Urothelium cell line (cell line): ENCODE results near the gene WDR11.
"Not testable (repeated sequence)": the region's sequence is repeated elsewhere in the genome, so short reads cannot be mapped to it uniquely, and the experiment has no call there.

Experiments used
- DNase-seq: peaks from one replicate; pipeline ENCODE4 v3.0.0; 2011; ENCODE audit warnings: low spot score, mixed read lengths
- FAIRE-seq: peaks from 2 replicates; lab custom pipeline; 2011; peaks lifted over from hg19 to GRCh38; lab: Jason Lieb, UNC

Gene WDR11

GRCh38 chr10:120838941-120839340, 12.2 kb upstream of the WDR11 start:
- DNase-seq = no peak
- no peak for FAIRE-seq

DNA sequence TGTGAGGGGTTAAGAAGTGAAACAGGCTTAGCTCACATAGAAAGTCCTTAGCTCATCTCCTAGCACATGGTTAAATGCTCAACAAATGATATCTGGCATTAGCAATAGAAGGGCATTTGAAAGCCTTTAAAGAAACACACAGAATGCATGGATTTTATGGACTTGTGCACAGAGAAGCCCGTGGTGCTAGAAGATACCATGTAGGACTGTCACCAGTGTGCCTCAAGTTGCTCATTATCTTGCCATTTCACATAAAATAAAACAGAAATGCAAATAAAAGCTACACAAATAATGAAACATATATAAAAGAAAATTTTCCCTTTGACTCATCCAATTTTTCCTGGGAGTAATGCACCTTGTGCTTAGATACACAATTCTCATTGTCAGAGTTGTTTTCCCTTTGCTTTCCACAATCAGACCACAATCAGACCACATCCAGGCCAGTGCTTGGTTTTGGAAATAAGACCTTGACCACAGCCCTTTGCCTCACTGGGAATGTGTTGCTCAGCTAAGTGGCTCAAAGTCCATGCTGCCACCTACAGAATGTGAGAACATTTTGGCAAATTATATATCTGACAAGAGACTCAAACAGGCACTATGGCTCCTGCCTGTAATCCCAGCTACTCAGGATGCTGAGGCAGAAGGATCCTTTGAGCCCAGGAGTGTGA, 9.5 kb upstream of the WDR11 start:
- FAIRE-seq (peak; percentile 32), DNase-seq (peak; percentile 60)

GRCh38 chr10:120854388-120854787, 3.2 kb downstream of the WDR11 start:
- no peak for FAIRE-seq

DNA sequence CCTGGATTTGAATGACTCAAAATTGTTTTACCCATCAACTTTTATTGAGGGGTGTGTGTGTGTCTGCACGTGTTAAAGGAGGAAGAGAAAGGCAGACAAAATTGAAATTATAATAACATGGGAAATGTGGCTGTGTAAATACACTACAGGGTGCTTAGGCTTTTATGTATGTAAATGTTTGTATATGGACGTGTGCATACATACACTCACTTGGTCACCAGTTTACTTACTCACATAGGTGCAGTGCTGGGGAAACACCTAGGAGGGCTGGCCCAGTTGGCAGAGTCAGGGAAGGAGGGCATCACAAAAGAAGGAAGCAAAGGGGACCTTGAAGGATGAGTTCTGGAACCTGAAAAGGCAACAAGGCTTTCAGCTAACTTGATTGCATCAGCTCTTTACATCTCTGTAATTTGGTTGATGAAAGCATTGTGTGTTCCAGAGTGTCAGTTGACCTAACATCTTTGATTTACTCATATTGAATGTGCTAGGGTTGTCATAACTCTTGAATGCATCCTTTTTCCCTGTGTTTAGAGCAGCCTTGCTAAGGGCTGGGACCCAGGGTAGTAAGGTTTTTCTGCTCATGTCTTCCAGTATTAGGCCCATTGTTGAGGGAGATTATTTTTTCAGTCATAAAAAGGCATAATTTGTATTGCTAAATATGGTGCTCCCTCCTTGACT, 10.2 kb downstream of the WDR11 start:
- DNase-seq (no peak), FAIRE-seq (no peak)

More at GRCh38 chr10:120854388-120854787, 3.2 kb downstream of the WDR11 start:
- no peak for DNase-seq

DNA sequence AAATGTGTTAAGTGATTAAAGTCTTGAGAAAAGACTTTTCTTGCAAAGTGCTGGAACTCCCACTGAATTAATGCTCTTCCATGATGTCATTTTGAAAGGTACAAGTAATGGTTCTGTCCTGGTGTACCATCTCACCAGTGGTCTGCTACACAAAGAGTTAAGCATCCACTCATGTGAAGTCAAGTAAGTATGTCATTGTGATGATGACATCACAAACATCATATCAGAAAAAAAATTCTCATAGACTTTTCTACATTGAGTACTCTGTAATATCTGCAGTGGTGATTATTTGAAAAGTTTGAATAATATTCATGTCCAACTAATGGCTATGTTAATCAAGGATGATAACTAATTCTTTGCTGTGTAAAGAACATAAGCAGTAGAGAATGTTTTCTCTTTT, 22.6 kb downstream of the WDR11 start:
- DNase-seq = no peak
- FAIRE-seq = no peak

DNA sequence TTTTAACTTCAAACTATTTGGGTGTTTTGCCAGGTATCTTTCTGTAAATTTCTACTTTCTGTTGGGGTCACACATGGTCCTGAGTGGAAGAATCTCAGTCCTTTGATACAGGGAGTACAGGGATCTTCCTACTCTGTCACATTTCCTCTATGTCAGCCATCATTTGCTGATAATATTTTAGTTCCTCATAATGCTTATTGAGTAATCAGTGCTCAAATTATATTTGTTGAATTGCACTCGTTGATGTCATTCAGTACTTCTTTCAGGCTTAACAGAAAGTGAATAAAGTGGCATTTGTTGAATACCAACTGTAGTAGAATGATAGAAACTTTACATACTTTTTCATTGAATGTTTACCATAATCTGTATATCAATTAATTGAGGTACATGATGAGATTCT, 31.9 kb downstream of the WDR11 start:
- FAIRE-seq = no peak
- DNase-seq = no peak

DNA sequence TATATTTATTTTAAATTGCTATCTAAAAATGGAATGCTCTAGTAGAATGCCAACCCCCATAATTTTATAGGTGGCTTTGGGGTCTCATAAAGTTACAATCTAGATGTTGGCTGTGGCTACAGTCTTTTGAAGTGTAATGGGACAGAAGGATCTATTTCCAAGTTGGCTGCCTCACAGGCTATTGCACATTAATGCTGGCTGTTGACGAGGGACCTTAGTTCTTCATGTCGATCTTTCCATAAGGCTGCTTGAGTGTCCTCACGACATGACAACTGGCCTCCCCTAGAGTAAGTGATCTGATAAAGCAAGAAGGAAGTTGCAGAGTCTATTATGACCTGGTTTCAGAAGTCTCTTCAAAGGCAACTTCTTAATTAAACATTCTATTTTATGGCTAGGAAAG, 36.3 kb downstream of the WDR11 start:
- DNase-seq (no peak), FAIRE-seq (no peak)

- no peak for DNase-seq
- no peak for FAIRE-seq
Measured at GRCh38 chr10:120891365-120891764, 40.2 kb downstream of the WDR11 start.

DNA sequence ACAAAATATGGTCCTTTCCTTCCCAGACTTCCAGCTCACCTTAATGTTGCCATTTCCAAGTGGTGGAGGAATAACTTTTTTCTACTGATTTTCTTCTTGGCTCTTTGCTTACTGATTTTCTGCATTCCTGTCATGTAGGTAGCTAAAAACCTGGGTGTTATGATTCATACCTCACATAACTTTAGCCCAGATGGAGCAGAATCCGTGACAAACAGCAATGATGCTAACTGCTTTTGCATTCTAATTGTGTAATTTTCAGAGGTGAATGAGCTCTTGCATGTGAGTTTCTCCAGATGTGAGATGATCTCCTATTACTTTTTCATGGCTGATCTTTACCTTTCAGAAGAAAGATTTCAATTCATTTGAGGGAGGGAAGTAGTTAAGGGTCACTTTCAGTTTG, 43.4 kb downstream of the WDR11 start:
- DNase-seq (no peak), FAIRE-seq (no peak)

DNA sequence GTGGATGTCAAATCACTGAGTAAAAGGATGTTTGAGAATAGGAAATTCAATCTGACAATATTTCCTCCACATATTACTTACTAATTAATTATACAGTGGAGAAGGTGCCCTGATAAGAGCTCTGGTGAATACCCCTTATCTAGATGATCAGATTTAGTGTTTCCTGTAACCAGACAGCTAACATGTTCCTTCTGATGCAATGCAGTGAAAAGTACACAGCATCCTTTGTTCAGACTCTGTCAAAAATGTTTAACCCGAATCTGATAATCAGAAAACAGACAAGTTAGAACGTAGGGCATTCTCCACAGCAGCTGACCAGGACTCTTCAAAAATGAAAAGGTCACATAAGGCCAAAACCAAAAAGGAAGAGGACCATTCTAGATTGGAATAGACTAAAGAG, 46.2 kb downstream of the WDR11 start:
- FAIRE-seq = no peak
- DNase-seq = no peak

GRCh38 chr10:120905268-120905667, 54.1 kb downstream of the WDR11 start:
- no peak for DNase-seq
- no peak for FAIRE-seq

DNA sequence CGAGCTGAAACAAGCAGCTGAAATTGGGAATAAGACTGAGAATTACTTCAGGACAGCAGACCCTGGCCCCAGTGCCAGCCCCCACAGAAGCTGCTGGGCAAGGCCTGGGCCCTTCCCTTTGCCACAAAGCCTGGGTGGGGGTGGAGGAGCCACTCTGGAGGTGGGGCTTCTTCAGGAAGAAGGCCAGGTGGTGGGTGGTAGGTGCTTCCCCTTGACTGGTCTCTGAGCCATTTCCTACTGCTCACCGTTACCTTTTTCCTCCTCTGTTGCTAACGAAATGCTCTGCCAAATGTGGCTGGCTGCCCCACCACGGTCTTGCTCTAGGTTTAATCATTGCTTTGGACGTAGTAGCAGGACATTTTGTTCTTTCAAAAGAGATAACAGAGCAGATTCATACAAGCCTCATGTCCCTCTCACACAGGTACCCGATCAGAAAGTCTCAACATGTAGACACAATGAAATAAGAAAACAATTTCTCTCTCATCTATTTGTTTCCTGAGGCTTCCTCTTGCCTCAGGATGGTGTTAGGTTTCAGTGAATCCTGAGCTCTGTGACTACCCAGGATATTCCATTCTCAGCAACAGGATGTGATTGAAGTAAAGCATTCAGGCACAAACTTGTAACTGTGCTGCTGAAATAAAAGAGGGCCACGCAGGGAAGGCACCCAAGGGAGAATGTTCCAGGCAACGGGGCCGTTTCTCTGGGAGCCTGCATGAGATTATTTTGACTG, 66.5 kb downstream of the WDR11 start:
- FAIRE-seq = no peak
- no peak for DNase-seq

- not testable (repeated sequence) for FAIRE-seq, DNase-seq
Measured at GRCh38 chr10:120923886-120924285, 72.7 kb downstream of the WDR11 start.

GRCh38 chr10:120926611-120927010, 75.4 kb downstream of the WDR11 start:
- DNase-seq (no peak), FAIRE-seq (no peak)

GRCh38 chr10:120927352-120927751, 76.2 kb downstream of the WDR11 start:
- DNase-seq = no peak
- no peak for FAIRE-seq

- FAIRE-seq (no peak), DNase-seq (no peak)
Measured at GRCh38 chr10:120929166-120929565, 78.0 kb downstream of the WDR11 start.

- FAIRE-seq = no peak
Measured at GRCh38 chr10:120931423-120931822, 80.3 kb downstream of the WDR11 start.

DNA sequence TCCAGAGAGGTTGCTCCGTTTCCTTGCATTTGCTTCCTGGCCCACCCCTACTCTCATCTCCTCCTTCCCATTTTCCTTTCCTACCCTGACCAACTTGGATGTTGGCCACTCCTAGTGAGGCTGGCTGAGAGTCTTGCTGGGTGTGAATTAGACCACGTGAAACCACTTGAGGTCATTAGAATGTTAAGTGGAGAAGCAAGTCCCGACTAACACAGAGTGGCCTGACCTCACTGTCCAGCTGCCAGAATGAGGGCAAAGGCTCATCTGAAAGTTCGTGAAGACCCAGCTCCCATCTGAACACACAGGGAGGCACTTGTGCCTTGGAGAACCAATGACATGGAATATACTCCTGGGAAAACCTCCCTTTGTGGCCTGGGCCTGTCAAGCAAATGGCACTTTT, 80.8 kb downstream of the WDR11 start:
- FAIRE-seq = no peak
- DNase-seq = no peak

More at GRCh38 chr10:120931423-120931822, 80.3 kb downstream of the WDR11 start:
- DNase-seq = no peak

DNA sequence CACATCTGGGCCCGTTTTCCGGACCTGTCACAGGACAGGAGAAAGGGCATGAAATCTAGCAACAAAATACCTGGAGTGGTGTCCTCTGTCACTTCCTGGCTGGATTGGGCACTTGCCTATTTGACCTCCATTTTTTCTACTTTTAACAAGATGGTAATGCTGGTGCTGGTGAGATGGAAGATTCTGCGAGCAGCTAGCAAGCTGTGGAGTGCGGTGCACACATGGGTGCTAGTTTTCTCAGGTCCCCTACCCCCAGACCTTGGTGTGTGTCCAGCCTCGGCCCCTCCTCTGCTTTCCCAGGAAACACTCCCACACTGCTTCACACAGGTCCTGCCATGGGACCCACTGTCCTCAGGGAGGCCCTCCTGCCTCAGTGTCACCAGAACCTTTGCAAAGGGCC, 87.7 kb downstream of the WDR11 start:
- DNase-seq (no peak), FAIRE-seq (no peak)

DNA sequence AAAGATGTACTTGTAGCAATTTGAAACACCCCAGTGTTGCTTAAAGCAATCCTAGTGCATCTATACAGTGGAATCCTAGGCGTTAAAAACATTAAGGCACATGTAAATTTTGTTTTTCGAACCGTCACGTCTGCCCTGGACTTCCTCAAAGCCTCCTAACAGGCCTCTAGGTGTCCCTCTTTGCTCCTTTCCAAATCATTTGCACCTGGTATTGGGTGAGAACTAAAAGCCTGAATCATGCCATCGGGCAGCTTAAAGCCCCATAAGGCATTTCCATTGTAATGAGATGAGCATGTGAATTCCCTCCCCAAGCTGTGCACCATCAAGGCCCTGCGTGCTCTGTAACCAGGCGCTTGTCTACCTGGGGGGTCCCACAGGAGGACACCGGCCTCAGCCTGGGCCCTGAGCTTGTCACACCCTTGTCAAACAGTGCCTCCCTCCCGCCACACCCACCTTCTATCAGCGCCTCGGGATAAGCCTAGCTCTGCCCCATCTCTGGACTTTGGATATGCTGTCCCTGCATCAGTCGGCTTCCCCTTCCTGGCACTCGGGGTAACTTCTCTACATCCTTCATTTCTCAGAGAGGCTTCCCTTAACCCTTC, 89.2 kb downstream of the WDR11 start:
- FAIRE-seq (no peak), DNase-seq (no peak)

DNA sequence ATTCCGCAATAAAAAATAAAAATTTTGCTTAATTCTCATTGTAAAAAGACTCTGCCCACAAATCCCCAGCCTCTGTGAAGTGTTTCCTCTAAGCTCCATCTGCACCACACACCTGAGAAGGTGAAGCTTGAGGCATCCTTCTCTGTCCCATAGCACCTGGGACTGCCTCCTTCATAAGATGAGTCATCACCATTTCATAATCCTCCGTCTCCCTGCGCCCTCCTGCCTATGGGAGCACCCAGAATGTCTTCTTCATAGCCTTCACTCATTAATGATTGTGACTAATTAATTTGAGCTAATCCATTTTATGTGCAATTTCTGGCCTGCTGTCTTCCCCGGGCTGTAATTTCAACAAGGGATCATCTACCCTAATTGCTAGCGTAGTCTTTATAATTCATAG, 90.3 kb downstream of the WDR11 start:
- DNase-seq (no peak), FAIRE-seq (no peak)
